ENCODE results near the gene GOLGA2.

DNA sequence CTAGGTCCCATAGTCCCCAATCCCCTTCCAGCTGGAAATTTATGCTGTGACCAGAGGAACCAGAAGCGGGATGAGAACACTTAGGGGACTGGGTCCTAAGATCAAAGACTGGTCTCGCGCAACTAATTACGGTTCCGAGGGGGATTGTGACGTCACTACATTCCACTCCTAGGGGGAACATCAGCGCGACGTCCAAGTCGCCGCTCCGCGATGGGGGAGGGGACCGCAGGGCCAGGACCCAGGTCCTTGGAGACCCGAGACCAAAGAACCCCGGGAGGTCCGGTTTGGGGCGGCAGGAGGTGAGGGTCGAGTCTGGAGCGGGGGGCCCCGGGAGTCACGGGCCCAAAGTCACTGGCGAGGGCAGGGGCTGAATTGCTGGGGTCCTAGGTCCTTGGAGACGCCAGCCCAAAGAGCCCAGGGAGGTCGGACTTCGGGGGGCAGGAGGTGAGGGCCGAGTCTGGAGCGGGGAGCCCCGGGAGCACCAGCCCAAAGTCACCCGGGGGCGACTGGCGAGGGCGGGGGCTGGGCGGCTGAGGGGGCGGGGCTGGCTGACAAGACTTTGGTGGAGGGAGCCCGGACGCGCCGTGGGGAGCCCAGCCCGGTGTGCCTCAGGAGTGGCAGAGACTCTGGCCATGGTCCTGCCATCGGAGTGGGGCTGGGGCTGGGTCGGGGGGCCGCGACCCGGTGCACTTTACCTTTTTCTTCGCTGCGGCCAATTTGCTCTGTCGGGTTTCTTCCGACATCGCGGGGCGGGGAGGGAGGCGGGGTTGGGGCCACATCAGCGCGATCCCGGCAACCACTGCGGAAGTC is at the start of gene GOLGA2:
- TF ChIP-seq, protein P1, sequence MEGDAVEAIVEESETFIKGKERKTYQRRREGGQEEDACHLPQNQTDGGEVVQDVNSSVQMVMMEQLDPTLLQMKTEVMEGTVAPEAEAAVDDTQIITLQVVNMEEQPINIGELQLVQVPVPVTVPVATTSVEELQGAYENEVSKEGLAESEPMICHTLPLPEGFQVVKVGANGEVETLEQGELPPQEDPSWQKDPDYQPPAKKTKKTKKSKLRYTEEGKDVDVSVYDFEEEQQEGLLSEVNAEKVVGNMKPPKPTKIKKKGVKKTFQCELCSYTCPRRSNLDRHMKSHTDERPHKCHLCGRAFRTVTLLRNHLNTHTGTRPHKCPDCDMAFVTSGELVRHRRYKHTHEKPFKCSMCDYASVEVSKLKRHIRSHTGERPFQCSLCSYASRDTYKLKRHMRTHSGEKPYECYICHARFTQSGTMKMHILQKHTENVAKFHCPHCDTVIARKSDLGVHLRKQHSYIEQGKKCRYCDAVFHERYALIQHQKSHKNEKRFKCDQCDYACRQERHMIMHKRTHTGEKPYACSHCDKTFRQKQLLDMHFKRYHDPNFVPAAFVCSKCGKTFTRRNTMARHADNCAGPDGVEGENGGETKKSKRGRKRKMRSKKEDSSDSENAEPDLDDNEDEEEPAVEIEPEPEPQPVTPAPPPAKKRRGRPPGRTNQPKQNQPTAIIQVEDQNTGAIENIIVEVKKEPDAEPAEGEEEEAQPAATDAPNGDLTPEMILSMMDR (conservative IDR thresholded peaks at IDR 0.05; ENCODE audit: low read depth, low read length) = no peak
- no peak for TF ChIP-seq EZH2 (IDR thresholded peaks at IDR 0.05; ENCODE audit: borderline replicate concordance, low read depth, low read length, poor library complexity, severe bottlenecking)

Data from A673 (cell line).